PC-9 (cell line): ENCODE data around the gene TFRC. TPM values are rescaled to one million over a fixed set of nuclear protein-coding genes. Genes with fewer than 3 reads are reported as not detected.
A peak's percentile ranks its signal among the peaks of the same experiment; 100 is the strongest.

Experiments used
- BruUV-seq: library from RNA; stranded (reverse); fragments of 400-500 nt; replicated peaks from 2 replicates; lab custom pipeline; 2021; lab: Mats Ljungman, UMichigan
- CTCF ChIA-PET: fragments of 300-600 bp; sonication (Branson Sonifier 250); formaldehyde crosslinking; loops from one replicate; lab custom pipeline; 2022; ENCODE audit warnings: antibody characterized with exemption; lab: Charles Lee
- POLR2A ChIA-PET: fragments of 300-600 bp; sonication (Branson Sonifier 250); formaldehyde crosslinking; loops from one replicate; lab custom pipeline; 2022; ENCODE audit warnings: antibody characterized with exemption; ENCODE audit not compliant: unreplicated experiment; lab: Charles Lee
- DNase-seq, 2 experiments: peaks; one replicate each; pipeline versions ENCODE4 v3.0.0 to v3.0.0-alpha.2; 2015 to 2022; ENCODE audit warnings: mixed read lengths in 1 of 2
- H2AFZ ChIP-seq: fragments of 200-600 bp; sonication (generic); 2 replicates; pipeline ENCODE4 v1.8.1; 2017; ENCODE audit warnings: antibody characterized with exemption
- H3F3A ChIP-seq: fragments of 200-600 bp; sonication (generic); 2 replicates; pipeline ENCODE4 v1.8.1; 2017; ENCODE audit warnings: antibody characterized with exemption, mild to moderate bottlenecking, low read depth; ENCODE audit not compliant: insufficient read depth
- H3K27ac ChIP-seq: fragments of 200-600 bp; sonication (generic); 2 replicates; pipeline ENCODE4 v1.6.1; 2016; ENCODE audit warnings: mixed run types
- H3K27me3 ChIP-seq: fragments of 200-600 bp; sonication (generic); 2 replicates; pipeline ENCODE4 v1.6.1; 2016; ENCODE audit warnings: low read depth, mixed run types; ENCODE audit not compliant: insufficient read depth
- H3K36me3 ChIP-seq: fragments of 200-600 bp; sonication (generic); 2 replicates; pipeline ENCODE4 v1.6.1; 2016; ENCODE audit warnings: low read depth, mixed run types
- H3K4me1 ChIP-seq: fragments of 200-600 bp; sonication (generic); replicated peaks from 2 replicates; pipeline ENCODE4 v1.6.1; 2016; ENCODE audit warnings: mixed run types; ENCODE audit not compliant: insufficient read depth
- H3K4me2 ChIP-seq: fragments of 200-600 bp; sonication (generic); 2 replicates; pipeline ENCODE4 v1.6.1; 2017; ENCODE audit warnings: mixed run types
- H3K4me3 ChIP-seq: fragments of 200-600 bp; sonication (generic); 2 replicates; pipeline ENCODE4 v1.6.1; 2016; ENCODE audit warnings: mixed run types
- H3K79me2 ChIP-seq: fragments of 200-600 bp; sonication (generic); 2 replicates; pipeline ENCODE4 v1.6.1; 2017; ENCODE audit warnings: low read depth, mixed run types
- H3K9me2 ChIP-seq: fragments of 200-600 bp; sonication (generic); 2 replicates; pipeline ENCODE4 v1.8.1; 2017; ENCODE audit warnings: mild to moderate bottlenecking; ENCODE audit not compliant: insufficient read depth
- H3K9me3 ChIP-seq: fragments of 200-600 bp; sonication (generic); 2 replicates; pipeline ENCODE4 v1.8.1; 2016; ENCODE audit warnings: low read depth; ENCODE audit not compliant: insufficient read depth
- H4K20me1 ChIP-seq: fragments of 200-600 bp; sonication (generic); 2 replicates; pipeline ENCODE4 v1.8.1; 2017; ENCODE audit not compliant: insufficient read depth
- CTCF ChIP-seq: fragments of 200-600 bp; sonication (generic); conservative IDR thresholded peaks from 2 replicates; pipeline ENCODE4 v1.6.1; 2017; ENCODE audit warnings: mixed run types, antibody characterized with exemption, mild to moderate bottlenecking, moderate library complexity
- EZH2 ChIP-seq: fragments of 200-600 bp; sonication (generic); IDR thresholded peaks from 2 replicates; pipeline ENCODE4 v1.8.0; 2017; ENCODE audit warnings: antibody characterized with exemption, low read depth
- intact Hi-C: fragments of 100-400 bp; cut with micrococcal nuclease; formaldehyde crosslinking; loops from one replicate; pipeline ENCODE4 v1.10.0; 2022; ENCODE audit not compliant: unreplicated experiment
- total RNA-seq: library from RNA; stranded (reverse); gene quantifications from 2 replicates; pipeline ENCODE4 v1.2.3, GENCODE V29; 2021

The TFRC gene
- total RNA-seq, 1 experiment from 2014 or later = 195 TPM

- CTCF ChIA-PET = interaction anchor here (0.6 to 0.8 kb wide), 3 partner anchors 10 to 239 kb away, joined by 3 to 4 read pairs (median 3); no protein-coding TSS in a partner anchor
- Histone ChIP-seq H3K27ac (no peak overlapping the region), H3K36me3 (no peaks in the 10 kb centered on the region), H4K20me1 (no peaks in the 10 kb centered on the region), H3K79me2 (no peaks in the 10 kb centered on the region), H3K9me3 (no peaks in the 10 kb centered on the region), H3F3A (peaks cover 13% of the 10 kb centered on the region; the same call in 1 of the 2 replicates), H3K4me2 (peak overlapping the region; percentile 21; the same call in 1 of the 2 replicates), H3K27me3 (no peaks in the 10 kb centered on the region), H3K9me2 (no peaks in the 10 kb centered on the region), H3K4me3 (no peak overlapping the region), H2AFZ (no peak overlapping the region), H3K4me1 (peaks cover 18% of the 10 kb centered on the region)
- TF ChIP-seq EZH2 = no peak
- TF ChIP-seq CTCF = no peak
- intact Hi-C loops = no loop called here
- POLR2A ChIA-PET = interaction anchor here (0.5 kb wide), 1 partner anchor 508 kb away, joined by 3 read pairs; no protein-coding TSS in a partner anchor
- no TSS peak for BruUV-seq
- DNase-seq = no peak
Measured at GRCh38 chr3:196016059-196016458, 65.8 kb downstream of the TFRC start.

- POLR2A ChIA-PET = no interaction called here
Measured at GRCh38 chr3:196013587-196014487, 68.1 kb downstream of the TFRC start.

More at GRCh38 chr3:196013587-196014487, 68.1 kb downstream of the TFRC start:
- peaks cover 13% of the 10 kb centered on the region; the same call in 1 of the 2 replicates for H3F3A ChIP-seq
- H3K4me1 ChIP-seq = peaks cover 18% of the 10 kb centered on the region
- H3K27me3 ChIP-seq = peaks cover 7% of the 10 kb centered on the region; the same call in 1 of the 2 replicates
- no peak overlapping the region for H3K27ac ChIP-seq
- no peak for DNase-seq
- H3K4me2 ChIP-seq = no peak overlapping the region
- H2AFZ ChIP-seq = no peak overlapping the region
- H3K9me2 ChIP-seq = no peaks in the 10 kb centered on the region
- CTCF ChIA-PET = no interaction called here
- TF ChIP-seq CTCF (no peak), EZH2 (no peak)
- H3K9me3 ChIP-seq = no peaks in the 10 kb centered on the region
- H3K36me3 ChIP-seq = no peaks in the 10 kb centered on the region
- intact Hi-C loops = no loop called here
- no TSS peak for BruUV-seq
- no peaks in the 10 kb centered on the region for H3K79me2 ChIP-seq
- no peak overlapping the region for H3K4me3 ChIP-seq
- no peaks in the 10 kb centered on the region for H4K20me1 ChIP-seq
